Hepatic stellate cell (primary cell): ENCODE measurements around the gene ABCA9.

ENCODE experiments used
- DNase-seq: peaks from one replicate; pipeline ENCODE4 v3.0.0; 2011; ENCODE audit warnings: low spot score

Gene ABCA9

DNA sequence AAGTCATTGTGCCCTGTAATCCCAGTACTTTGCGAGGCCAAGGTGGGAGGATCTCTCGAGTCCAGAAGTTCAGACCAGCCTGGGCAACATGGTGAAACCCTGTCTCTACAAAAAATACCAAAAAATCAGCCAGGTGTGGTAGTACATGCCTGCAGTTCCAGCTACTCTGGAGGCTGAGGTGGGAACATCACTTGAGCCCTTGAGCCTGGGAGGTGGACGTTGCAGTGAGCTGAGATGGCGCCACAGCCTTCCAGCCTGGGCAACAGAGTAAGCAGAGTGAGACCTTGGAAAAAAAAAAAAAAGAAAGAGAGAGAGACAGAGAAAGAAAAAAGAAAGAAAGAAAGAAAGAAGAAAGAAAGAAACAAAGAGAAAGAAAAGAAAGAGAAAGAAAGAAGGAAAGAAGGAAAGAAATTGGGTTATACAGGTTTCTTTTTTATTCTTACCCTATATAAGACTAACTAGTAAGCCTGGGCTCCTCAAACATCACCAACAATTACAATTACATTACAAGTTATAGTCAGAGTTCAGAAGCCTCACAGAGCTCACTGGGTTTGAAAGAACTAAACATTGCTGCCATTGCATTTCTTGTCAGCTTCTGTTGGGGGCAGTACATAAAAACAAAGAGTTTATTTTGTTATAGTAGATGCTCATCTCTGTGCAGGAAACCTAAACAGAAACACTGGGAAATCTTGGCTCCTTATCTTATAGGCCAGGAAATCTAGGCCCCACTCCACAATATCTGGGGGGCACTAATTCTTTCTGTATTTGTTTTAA is 6.7 kb upstream of the ABCA9 start:
- DNase-seq: no peak

DNA sequence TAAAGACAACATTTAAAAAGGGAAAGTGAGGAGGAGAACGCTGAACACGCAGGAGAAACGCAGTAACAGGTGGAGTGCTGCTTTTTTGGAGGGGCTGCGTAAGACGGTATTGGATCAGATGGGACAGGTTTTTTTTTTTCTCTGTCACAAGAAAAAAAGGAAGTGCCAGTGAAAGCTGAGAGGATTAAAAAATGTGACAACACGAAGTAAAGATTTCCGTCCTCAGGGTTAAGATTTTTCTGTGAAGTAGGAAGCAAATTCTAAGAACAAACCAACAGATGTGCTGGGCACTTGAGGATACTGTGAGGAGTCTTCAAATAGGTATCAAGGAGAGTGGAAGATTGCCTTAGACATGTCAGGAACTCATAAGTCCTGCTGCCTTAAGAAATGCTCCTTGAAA is 5.8 kb upstream of the ABCA9 start:
- no peak for DNase-seq

DNA sequence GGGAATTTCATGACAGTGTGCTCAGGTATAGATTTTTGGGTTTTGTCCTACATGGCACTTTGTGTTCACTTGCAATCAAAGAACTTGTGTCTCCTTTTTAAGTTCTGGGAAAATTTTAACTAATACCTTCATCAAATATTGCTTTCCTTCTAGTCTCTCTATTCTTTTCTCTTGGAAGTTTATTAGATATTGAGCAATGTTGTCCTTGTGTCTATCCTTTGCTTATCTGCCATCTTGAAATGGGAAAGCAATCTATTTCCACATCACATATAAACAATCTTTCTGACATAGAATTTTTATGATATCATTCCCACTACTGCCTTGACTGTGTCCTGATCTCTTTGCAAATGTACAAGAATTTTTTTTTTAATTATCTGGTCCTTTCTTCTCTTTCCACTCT is 4.4 kb upstream of the ABCA9 start:
- no peak for DNase-seq

DNA sequence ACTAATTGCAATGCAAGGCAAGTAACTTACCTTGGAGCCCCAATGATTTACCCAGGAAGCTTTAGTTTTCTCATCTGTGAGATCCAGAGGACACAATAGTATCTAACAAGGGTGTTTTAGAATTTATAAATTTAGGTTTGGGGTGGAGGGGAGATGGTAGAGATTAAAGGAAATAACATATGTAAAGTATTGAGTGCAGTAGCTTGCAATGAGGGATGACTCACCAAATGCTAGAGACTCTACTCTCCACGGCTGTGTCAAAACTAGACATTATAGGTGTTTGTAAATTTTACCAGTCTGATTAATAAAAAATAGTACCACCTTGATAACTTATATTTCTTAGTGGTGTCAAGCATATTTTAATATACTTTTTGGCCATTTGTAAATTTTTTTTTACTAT is 3.7 kb upstream of the ABCA9 start:
- DNase-seq: no peak

DNA sequence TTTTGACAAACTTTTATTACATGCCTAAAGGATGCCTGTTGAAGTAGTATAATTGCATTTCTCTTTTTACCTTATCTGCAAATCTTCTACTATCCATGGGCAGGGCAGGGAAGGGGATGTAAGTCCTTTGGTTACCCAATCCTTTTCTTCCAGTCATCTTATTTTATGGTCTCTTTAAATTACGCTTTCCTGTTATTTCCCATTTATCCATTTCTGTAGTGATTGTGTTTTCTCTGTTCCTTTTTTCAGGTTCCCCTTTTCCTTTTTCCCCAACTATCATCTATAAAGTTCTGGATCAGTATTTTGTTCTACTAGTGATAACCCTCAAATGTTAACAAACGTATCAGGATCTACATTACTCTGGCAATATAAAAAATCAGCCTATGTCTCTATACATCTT is 3.3 kb upstream of the ABCA9 start:
- DNase-seq: no peak

DNA sequence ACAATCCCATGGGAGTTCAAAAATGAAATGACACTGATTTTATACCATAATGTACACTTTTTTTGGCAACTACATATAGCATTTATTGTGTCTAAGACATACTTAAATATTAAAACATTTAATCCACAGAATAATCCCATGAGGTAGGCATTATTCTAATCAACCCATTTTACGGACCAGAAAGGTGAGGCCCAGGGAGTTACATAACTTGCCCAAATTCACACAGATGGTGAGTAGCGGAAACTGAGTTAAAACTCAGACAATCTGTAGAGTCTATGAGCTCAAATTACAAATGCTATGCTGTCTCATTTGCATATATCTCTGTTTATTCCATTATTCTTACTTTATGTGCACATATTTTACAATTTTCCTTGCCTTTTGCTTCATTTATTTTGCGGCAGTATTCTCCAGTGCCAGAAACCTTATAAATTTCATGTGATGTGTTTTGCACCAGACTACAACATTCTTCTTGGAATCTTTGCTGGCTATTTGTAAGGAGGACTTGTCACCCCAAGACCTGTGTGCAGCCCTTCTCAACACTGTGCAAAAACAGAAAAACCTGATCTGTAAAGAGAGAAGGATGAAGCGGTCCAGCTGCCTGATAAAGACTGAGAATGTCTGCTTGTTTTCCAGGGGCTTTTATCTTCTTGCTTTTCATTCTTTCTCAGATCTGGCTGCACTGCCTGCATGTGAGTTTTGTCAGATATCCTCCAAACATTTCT is 2.3 kb upstream of the ABCA9 start:
- DNase-seq: no peak

DNA sequence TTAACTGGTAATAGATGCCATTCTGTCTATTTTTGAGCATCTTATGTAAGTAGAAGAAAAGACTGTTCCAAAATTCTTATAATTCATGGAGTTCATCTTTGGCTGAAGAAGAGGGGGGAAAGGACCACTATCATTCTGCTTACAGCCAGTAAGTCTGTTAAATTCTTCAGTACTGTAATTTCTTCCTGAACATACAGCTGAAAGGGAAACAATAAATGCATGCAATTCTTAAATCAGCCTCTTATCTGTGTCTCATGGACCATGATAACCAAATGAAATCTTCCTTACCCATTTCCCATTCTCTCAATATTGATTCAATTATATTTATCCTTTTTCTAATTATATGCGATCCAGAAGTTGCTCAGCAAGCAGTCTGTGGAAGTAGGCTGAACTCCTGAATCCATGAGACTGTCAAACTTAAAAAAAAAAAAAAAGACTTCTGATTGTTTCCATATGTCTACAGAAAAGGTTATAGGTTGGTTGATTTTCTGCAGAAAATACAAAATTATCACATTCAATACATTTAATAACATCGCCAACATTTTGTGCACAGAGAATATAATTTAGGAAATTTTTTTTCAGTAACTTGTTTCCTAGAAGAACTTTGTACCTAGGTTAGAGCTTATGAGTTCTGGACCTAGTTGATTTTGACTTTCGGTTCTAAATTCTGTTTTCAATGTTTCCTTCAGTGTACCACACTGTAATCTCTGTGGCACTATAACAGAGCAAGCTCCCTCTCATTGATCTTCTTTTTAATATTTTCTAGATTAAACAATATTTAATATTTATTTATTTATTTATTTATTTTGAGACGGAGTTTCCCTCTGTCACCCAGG is 1.2 kb upstream of the ABCA9 start:
- DNase-seq: no peak

DNA sequence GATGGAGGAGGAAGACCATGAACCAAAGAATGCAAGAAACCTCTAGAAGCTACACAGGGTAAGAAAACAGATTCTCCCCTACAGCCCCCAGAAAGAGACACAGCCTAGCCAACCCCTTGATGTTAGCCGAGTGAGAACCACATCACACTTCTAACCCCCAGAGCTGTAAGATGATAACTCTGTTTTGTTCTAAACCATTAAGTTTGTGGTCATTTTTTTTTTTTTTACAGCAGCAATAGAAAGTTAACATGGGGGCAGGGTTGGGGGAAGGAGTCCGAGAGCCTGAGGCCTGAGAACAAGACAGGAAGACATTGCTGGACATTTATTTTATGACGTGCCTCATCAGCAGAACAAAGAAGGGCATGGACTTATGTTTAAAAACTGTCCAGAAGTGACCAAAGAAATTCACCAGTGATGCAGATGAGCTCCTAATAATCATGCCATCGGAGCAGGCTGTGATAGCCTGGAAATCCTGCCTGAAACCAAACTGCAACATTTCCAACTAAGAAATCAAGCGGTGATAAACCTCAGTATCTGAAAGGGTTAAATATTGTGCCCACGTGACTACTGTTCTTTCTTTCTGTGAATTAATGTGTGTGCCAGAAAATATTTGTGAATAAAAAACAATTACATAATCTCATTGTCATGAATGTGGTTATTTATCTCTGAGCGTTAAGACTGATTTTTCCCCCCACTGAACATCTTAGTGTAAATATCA is 1.1 kb downstream of the ABCA9 start:
- DNase-seq: no peak

DNA sequence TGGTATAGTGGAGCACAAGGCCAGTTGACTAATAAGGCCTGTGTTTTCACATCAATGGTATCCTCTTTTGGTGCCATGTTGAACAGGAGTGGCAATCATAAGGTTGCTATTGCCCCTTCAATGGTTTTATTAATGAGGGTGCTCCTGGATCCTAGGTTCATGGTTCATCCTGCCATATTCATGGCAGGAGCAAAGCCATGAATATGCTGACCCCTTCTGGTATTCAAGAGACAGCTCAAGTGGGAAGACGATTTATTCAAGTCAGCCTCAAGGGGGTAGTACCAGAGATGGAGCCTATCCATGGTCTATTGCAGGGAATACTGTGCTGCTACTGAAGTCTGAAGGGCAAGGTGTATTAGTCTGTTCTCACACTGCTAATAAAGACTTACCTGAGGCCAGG is 2.6 kb downstream of the ABCA9 start:
- DNase-seq: no peak

DNA sequence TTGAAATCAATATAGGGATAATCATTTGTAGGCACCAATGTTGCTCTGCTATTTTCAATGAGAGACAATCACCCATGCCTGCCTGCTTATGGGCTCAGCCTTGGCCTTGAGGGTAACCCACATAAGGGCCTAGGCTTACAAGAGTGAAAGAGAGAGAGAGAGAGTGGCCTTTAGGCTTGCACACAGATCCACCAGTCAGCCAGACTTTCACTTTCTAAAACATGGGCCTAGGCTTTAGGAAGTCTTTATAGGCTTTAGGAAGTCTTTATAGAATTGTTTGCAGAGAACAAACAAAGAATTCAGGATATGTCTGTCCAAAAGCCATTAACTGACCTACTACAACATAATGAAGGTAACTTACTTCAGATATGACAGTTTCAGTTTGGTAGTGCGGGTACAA is 3.4 kb downstream of the ABCA9 start:
- DNase-seq: no peak

DNA sequence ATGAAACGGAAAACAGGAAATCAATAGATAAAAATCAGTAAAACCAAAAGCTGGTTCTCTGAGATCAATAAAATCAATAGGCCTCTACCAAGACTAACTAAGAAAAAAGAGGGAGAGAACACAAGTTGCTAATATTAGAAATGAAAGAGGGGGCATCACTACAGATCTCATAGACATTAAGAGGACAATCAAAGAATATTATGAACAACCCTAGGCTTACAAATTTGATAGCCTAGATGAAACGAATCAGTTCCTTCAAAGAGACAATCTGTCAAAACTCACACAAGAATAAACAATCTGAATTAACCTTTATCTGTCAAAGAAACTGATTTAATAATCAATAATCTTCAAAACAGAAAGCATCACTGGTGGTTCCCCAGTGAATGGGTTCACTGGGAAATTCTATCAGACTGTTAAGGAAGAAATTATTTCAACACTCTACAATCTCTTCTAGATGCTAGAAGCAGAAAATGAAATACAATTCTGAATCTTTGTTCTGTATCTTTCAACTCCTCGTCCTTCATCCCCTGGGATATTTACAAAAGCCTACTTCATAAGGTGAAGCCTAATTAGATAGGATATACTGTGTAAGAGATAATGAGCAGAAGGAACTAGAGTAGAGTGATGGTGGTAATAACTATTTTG is 4.4 kb downstream of the ABCA9 start:
- no peak for DNase-seq

DNA sequence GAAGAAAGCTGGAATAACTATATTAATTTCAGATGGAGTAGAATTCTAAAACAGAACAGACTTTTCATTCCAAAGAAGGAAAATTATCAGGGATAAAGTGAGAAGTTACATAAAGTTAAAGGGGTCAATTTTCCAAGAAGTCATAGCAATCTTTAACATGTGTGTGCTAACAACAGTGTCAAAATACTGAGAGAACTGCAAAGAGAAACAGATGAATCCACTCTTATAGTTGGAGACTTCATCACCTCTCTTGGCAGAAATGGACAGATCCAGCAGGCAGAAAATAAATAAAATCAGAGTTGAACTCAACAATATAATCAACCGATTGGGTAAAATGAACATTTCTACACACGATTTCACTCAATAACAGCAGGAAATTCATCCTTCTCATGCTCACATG is 5.4 kb downstream of the ABCA9 start:
- no peak for DNase-seq

DNA sequence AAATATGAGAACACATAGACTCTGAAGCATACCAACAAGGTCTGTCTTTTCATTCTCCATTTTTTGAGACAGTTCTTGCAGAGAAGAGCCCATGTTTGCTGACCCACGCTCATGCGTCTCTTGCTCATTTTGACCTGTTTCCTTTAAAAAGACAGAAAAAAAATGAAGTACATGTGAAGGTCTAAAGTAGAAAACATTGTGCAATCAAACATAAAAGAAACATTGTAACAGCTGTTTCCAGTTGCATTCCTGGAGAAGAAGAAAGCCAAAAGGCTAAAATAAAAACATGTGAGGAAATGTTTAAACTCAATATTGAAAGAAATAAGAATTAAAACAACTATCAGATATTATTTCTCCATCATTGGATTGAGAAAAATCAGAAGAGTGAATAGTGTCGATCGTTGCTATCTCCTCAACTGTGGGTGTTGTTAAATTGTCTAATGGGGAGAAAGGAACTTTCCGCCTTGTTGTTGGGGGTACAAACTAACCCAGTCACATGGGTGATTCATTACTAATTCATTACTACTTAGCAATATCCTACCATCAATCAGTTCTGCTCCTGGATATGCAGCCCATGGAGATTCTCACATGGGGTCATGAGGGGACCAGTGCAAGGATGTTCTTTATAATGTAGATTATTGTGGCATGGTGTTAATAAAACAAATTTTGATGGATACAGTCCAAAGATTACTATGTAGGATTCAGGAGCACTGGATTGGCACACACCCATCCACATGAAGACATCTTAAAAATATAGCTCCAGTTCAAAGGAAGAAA is 9.5 kb downstream of the ABCA9 start:
- DNase-seq: no peak

DNA sequence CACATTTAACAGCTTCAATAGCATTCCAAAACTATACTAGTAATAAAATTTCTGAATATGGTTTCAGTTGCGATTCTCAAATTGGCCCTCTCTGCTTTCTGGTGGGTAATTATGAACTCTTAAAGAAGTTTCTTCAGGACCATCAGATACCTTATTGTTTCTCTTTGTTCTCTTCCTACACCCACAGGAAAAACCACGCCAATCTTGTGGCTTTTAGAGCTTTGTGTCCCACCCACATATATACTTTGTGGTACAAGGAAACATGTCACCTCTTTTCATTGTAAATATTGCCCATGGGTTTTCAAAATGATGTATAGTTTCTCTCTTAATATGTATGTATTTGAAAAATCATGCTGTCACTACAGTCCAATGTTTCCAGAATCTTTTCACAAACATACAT is 12.1 kb downstream of the ABCA9 start:
- no peak for DNase-seq

DNA sequence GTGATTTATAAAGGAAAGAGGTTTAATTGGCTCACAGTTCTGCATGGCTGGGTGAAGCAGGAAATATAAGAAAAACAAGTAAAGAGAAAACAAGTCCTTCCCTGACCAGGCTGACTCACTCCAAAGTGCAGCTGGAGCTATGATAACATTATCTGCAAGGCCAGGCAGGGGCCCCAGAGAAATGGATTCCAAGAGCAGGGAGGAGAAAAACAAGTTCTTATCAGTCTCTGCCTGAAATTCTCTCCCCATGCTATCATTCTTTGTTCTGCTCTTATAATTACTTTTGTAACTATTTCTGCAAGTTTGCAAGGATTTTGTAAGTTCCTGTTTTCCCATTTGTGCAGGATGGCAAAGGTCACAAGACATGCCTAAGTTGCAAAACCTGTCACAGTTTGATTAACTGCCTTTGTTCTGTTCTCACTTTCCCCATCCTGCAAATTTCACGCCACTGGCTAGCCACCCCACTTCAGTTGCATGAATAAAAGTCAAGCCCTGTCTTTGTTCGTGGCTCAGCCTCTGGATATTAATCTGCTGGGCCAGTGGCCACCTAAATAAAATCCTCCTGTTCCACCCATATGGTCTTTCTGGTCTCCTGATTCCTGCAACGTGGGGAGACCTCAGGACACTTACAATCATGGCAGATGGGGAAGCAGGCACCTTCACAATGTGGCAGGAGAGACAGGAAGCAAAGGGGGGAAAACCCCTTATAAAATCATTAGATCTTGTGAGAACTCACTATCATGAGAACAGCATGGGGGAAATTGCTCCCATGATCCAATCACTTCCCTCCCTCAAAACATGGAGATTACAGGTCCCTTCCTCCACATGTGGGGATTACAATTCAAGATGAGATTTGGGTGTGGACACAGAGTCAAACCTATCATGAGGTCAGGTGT is 13.1 kb downstream of the ABCA9 start:
- DNase-seq: peak; percentile 4

DNA sequence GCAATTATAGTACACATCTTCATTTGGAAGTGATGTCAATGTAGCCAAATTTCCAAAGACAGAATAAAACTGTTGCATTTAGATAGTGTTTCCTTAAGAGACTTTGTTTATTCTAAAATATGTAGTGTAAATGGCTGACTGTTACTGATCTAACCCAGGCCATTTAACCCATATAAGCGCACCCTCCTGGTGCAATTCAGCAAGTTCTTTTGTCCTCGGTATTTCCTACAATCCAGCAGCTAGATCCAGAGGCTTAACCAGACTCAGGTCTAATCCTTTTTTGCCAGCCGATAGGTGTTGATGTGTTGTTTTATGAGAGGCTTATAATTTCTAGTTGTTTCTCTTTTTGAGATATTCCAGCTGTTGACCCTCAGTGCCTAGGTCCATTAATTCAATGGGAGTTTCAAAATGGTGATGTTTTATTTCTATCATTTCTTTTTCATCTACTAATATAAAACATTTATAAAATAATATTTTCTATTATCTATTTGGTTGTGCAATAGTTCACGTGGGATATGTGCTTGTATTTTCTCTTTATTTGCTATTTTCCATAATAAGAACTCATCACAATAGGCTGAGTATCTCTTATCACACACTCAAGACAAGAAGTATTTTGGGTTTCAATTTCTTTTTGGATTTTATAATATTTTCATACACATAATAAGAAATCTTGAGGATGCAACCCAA is 14.5 kb downstream of the ABCA9 start:
- DNase-seq: no peak

DNA sequence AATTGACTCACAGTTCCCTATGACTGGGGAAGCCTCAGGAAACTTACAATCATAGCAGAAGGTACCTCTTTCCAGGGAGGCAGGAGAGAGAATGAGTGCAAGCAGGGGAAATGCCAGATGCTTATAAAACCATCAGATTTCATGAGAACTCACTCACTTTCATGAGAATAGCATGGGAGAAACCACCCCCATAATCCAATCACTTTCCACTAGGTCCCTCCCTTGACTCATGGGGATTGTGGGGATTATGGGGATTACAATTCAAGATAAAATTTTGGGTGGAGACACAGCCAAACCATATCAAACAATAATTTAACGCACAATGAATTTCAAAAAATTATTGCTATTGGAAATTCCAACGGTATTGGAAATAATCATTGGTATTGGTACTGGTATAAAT is 15.1 kb downstream of the ABCA9 start:
- no peak for DNase-seq

DNA sequence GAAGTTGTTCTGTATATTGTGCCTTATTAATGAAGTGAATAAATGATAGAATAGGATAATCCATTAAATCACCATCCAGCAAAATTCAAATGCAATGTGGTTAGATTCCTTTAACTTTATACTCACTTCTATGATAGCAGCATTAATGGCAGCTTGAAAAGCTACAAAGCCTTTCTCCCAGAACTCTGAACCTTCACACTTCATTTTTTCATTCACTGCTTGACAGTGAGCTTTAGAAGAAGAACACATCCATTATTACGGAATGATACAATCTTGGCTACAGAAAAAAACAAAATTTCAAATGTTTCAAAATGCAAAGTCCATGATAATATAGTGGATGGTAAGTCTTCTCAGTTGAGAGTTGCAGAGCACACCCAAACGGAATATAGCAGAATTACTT is 16.4 kb downstream of the ABCA9 start:
- DNase-seq: no peak

DNA sequence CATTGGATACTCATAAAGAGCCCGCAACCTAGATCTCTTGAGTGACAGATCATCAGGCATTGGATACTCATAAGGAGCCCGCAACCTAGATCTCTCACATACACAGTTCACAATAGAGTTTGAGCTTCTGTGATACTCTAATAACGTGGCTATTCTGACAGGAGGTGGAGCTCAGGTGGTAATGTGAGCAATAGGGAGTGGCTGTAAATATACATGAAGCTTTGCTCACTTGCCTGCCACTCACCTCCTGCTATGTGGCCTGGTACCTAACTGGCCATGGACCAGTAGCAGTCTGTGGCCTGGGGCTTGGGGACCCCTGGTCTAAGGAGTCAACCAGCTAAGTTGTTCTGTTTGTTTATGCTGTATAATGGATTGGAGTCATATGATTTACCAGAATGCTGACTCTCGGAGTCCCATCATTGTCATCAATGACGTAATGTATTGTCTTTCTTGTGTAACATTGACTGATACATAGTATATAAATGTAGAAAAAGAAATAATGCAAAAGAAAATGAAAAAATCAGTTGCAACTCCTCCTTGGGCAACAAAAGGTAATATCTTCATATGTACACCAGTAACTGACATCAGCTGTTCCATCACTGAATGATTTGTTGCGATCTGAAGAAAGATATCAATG is 17.5 kb downstream of the ABCA9 start:
- no peak for DNase-seq
